ENCODE results near the gene LACRT.

DNA sequence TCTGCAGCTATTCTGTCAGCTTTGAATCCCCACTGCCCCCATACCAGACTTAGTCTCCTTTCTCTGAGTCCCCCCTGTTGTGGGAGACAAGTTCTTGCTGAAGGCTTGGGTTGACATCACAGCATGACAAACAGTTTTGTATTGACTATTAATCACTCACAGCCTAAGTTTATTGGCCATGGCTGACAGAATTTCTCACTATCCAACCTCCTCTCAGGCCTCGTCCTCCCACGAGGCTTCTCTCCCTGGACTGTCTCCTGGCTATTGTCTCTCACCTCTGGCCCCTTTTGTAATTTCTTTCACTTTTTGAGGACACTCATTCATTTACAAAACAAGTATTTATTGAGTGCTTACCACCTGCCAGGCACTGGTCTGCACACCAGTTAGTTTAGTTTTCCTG, 48.7 kb upstream of the LACRT start:
- TF ChIP-seq, protein P1, sequence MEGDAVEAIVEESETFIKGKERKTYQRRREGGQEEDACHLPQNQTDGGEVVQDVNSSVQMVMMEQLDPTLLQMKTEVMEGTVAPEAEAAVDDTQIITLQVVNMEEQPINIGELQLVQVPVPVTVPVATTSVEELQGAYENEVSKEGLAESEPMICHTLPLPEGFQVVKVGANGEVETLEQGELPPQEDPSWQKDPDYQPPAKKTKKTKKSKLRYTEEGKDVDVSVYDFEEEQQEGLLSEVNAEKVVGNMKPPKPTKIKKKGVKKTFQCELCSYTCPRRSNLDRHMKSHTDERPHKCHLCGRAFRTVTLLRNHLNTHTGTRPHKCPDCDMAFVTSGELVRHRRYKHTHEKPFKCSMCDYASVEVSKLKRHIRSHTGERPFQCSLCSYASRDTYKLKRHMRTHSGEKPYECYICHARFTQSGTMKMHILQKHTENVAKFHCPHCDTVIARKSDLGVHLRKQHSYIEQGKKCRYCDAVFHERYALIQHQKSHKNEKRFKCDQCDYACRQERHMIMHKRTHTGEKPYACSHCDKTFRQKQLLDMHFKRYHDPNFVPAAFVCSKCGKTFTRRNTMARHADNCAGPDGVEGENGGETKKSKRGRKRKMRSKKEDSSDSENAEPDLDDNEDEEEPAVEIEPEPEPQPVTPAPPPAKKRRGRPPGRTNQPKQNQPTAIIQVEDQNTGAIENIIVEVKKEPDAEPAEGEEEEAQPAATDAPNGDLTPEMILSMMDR (IDR thresholded peaks at IDR 0.05), result no peak
- no peak for TF ChIP-seq ZFX (IDR thresholded peaks at IDR 0.05; ENCODE audit: borderline replicate concordance)
